HepG2 (cell line): ENCODE results near the gene B3GNT9. TPM values are rescaled to one million over a fixed set of nuclear protein-coding genes. Genes with fewer than 3 reads are reported as not detected.

Source experiments
- CHD2 ChIP-seq: IDR thresholded peaks from 2 replicates; pipeline ENCODE4 v1.6.1; 2011; ENCODE audit warnings: low read depth, low read length, improper control_type of control experiment
- ETV5 ChIP-seq: IDR thresholded peaks from 2 replicates; pipeline ENCODE4 v1.6.1; 2018; ENCODE audit warnings: missing biosample characterization, missing genetic modification reagents, inconsistent platforms, borderline replicate concordance
- HNRNPK ChIP-seq: fragments of 200-400 bp; formaldehyde crosslinking; IDR thresholded peaks from 2 replicates; pipeline ENCODE4 v1.6.1; 2018; ENCODE audit warnings: low read length, low read depth, moderate library complexity, mild to moderate bottlenecking; ENCODE audit not compliant: poor library complexity, severe bottlenecking
- KDM5B ChIP-seq: sonication (generic); formaldehyde crosslinking; IDR thresholded peaks from 2 replicates; pipeline ENCODE4 v1.4.0; 2020; ENCODE audit warnings: missing genetic modification reagents, mild to moderate bottlenecking, borderline replicate concordance
- LCORL ChIP-seq, 2 experiments: fragments of 450-650 bp in 1 of 2; sonication (generic) in 1 of 2; formaldehyde crosslinking in 1 of 2; IDR thresholded peaks; 2 replicates each; pipeline versions ENCODE4 v1.5.0 to v1.6.1; 2017 to 2020; ENCODE audit warnings: antibody characterized with exemption in 1 of 2, missing genetic modification reagents in 1 of 2
- PTBP1 ChIP-seq: fragments of 200-400 bp; formaldehyde crosslinking; IDR thresholded peaks from 2 replicates; pipeline ENCODE4 v1.6.1; 2018; ENCODE audit warnings: low read length, low read depth; ENCODE audit not compliant: poor library complexity, severe bottlenecking
- SRSF1 ChIP-seq: fragments of 200-400 bp; formaldehyde crosslinking; optimal IDR thresholded peaks from 2 replicates; pipeline ENCODE3; 2017; ENCODE audit warnings: mild to moderate bottlenecking, low read depth, low read length, moderate library complexity
- SRY ChIP-seq: sonication (generic); formaldehyde crosslinking; IDR thresholded peaks from 2 replicates; pipeline ENCODE4 v1.8.0; 2022; ENCODE audit warnings: mild to moderate bottlenecking, missing genetic modification reagents
- TCF7 ChIP-seq: sonication (generic); IDR thresholded peaks from 2 replicates; pipeline ENCODE4 v1.6.1; 2016; ENCODE audit warnings: antibody characterized with exemption, low read depth
- TGIF2 ChIP-seq: IDR thresholded peaks from 2 replicates; pipeline ENCODE4 v1.6.1; 2016; ENCODE audit warnings: control low read depth, missing compliant biosample characterization
- ZNF354B ChIP-seq: sonication (generic); formaldehyde crosslinking; IDR thresholded peaks from 2 replicates; pipeline ENCODE4 v1.8.0; 2022; ENCODE audit warnings: mild to moderate bottlenecking, missing genetic modification reagents
- ZNF549 ChIP-seq: sonication (generic); formaldehyde crosslinking; IDR thresholded peaks from 2 replicates; pipeline ENCODE4 v1.5.0; 2020; ENCODE audit warnings: missing genetic modification reagents
- ZNF552 ChIP-seq: sonication (generic); formaldehyde crosslinking; IDR thresholded peaks from 2 replicates; pipeline ENCODE4 v1.9.0; 2022; ENCODE audit warnings: missing genetic modification reagents, mild to moderate bottlenecking, borderline replicate concordance
- ZNF607 ChIP-seq: sonication (generic); formaldehyde crosslinking; IDR thresholded peaks from 2 replicates; pipeline ENCODE4 v1.5.1; 2020; ENCODE audit warnings: missing genetic modification reagents, mild to moderate bottlenecking, borderline replicate concordance
- ZNF720 ChIP-seq: sonication (generic); formaldehyde crosslinking; IDR thresholded peaks from 2 replicates; pipeline ENCODE4 v1.4.0; 2020; ENCODE audit warnings: missing genetic modification reagents
- polyA plus RNA-seq, 8 experiments: library from polyadenylated mRNA; depleted of rRNA in 3 of 8; stranded (reverse) in 7 of 8; unstranded in 1 of 8; fragments of >200 nt; fragmentation: Illumina TruSeq in 4 of 8; extraction: Trizol in 4 of 8; gene quantifications; 2 replicates each; pipeline versions ENCODE4 v1.2.1 to v1.2.3, GENCODE V29; 2011 to 2016; ENCODE audit warnings: low read depth in 4 of 8, missing spikeins in 1 of 8, mixed read lengths in 1 of 8; ENCODE audit not compliant: insufficient read depth in 1 of 8
- total RNA-seq, 5 experiments: library from RNA; depleted of rRNA; stranded (reverse); fragments of >200 nt; fragmentation: Illumina TruSeq; extraction: Trizol; gene quantifications; 2 replicates each; pipeline ENCODE4 v1.2.3, GENCODE V29; 2016; ENCODE audit warnings: low read depth in 1 of 5
- TF ChIP-seq, protein P1 (sequence below): sonication (generic); formaldehyde crosslinking; IDR thresholded peaks from 2 replicates; pipeline ENCODE4 v1.4.0; 2020; ENCODE audit warnings: missing genetic modification reagents, borderline replicate concordance
- TF ChIP-seq, protein P2 (sequence below): sonication (generic); formaldehyde crosslinking; IDR thresholded peaks from 2 replicates; pipeline ENCODE4 v1.5.0; 2020; ENCODE audit warnings: missing genetic modification reagents
- TF ChIP-seq, protein P3 (sequence below): sonication (generic); formaldehyde crosslinking; IDR thresholded peaks from 2 replicates; pipeline ENCODE4 v1.5.1; 2020; ENCODE audit warnings: missing genetic modification reagents, mild to moderate bottlenecking, borderline replicate concordance
- TF ChIP-seq, protein P4 (sequence below): sonication (generic); formaldehyde crosslinking; IDR thresholded peaks from 2 replicates; pipeline ENCODE4 v1.4.0; 2020; ENCODE audit warnings: mild to moderate bottlenecking, missing genetic modification reagents
- TF ChIP-seq, protein P5 (sequence below): sonication (generic); formaldehyde crosslinking; IDR thresholded peaks from 2 replicates; pipeline ENCODE4 v1.8.1; 2023; ENCODE audit warnings: missing genetic modification reagents, mild to moderate bottlenecking, borderline replicate concordance

B3GNT9 gene
- total and polyA plus RNA-seq, 2 of the 13 experiments (the other 11 are each of a cell fraction or from before 2014, with no cell fraction given): 1.5 to 3.1 TPM

DNA sequence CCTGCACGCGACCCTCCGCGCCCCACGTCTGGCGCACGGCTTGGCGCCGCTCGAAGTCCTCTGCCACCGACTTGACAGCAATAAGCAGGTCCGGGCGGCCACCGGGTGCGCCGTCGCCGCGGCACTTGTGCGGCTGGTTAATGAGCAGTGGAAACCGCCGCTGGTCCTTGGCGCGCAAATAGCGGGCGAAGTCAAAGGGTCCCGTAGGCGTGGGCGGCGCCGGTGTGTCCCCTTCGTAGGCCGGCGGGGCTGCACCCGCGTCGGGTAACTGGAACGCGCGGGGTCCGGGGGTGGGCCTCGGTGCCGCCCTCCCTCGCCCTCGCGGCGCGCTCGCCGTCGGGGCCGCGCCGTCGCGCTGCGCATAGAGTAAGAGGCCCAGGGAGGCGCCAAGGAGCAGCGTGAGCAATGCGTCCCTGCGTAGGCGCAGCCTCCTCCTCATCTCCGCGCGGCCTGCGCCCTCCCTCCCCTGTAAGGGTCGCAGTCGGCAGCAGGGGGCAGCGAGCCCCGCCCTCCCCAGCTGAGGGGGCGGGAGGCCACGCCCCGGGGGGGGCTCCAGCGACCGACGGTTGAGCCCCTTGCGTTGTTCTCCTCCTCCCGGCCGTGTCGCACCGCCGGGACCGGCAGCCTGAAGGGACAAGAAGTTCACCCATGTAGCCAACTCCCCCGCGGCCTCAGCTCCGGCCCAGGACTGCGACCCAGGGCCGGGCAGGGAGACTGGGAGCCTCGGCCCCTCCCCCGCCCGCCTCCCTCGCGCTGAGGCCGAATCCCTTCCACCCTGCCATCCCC is 558 bp downstream of the B3GNT9 start (continued):
- TF ChIP-seq, protein P1, sequence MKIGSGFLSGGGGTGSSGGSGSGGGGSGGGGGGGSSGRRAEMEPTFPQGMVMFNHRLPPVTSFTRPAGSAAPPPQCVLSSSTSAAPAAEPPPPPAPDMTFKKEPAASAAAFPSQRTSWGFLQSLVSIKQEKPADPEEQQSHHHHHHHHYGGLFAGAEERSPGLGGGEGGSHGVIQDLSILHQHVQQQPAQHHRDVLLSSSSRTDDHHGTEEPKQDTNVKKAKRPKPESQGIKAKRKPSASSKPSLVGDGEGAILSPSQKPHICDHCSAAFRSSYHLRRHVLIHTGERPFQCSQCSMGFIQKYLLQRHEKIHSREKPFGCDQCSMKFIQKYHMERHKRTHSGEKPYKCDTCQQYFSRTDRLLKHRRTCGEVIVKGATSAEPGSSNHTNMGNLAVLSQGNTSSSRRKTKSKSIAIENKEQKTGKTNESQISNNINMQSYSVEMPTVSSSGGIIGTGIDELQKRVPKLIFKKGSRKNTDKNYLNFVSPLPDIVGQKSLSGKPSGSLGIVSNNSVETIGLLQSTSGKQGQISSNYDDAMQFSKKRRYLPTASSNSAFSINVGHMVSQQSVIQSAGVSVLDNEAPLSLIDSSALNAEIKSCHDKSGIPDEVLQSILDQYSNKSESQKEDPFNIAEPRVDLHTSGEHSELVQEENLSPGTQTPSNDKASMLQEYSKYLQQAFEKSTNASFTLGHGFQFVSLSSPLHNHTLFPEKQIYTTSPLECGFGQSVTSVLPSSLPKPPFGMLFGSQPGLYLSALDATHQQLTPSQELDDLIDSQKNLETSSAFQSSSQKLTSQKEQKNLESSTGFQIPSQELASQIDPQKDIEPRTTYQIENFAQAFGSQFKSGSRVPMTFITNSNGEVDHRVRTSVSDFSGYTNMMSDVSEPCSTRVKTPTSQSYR: peak; percentile 51; the same call in 1 of the 2 replicates
- TF ChIP-seq CHD2 (no peak), ZNF720 (CRISPR knock-in tag) (no peak), PTBP1 (peak; percentile 33), SRY (CRISPR knock-in tag) (0 out of 2 replicates have a peak, but pooled peaks have one; percentile 10), ZNF552 (no peak), SRSF1 (peak; percentile 65), ETV5 (CRISPR knock-in tag) (peak; percentile 28; the same call in 1 of the 2 replicates), HNRNPK (peak; percentile 79), KDM5B (CRISPR knock-in tag) (peak; percentile 22; the same call in 1 of the 2 replicates), TCF7 (no peak), ZNF354B (CRISPR knock-in tag) (no peak), TGIF2 (no peak), ZNF549 (CRISPR knock-in tag) (no peak; the same call in 1 of the 2 replicates), ZNF607 (CRISPR knock-in tag) (no peak), LCORL (IDR thresholded peaks at IDR 0.05) (no peak), LCORL (CRISPR knock-in tag; IDR thresholded peaks at IDR 0.05) (no peak)
- TF ChIP-seq, protein P2, sequence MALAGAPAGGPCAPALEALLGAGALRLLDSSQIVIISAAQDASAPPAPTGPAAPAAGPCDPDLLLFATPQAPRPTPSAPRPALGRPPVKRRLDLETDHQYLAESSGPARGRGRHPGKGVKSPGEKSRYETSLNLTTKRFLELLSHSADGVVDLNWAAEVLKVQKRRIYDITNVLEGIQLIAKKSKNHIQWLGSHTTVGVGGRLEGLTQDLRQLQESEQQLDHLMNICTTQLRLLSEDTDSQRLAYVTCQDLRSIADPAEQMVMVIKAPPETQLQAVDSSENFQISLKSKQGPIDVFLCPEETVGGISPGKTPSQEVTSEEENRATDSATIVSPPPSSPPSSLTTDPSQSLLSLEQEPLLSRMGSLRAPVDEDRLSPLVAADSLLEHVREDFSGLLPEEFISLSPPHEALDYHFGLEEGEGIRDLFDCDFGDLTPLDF (CRISPR knock-in tag): no peak
- TF ChIP-seq, protein P3, sequence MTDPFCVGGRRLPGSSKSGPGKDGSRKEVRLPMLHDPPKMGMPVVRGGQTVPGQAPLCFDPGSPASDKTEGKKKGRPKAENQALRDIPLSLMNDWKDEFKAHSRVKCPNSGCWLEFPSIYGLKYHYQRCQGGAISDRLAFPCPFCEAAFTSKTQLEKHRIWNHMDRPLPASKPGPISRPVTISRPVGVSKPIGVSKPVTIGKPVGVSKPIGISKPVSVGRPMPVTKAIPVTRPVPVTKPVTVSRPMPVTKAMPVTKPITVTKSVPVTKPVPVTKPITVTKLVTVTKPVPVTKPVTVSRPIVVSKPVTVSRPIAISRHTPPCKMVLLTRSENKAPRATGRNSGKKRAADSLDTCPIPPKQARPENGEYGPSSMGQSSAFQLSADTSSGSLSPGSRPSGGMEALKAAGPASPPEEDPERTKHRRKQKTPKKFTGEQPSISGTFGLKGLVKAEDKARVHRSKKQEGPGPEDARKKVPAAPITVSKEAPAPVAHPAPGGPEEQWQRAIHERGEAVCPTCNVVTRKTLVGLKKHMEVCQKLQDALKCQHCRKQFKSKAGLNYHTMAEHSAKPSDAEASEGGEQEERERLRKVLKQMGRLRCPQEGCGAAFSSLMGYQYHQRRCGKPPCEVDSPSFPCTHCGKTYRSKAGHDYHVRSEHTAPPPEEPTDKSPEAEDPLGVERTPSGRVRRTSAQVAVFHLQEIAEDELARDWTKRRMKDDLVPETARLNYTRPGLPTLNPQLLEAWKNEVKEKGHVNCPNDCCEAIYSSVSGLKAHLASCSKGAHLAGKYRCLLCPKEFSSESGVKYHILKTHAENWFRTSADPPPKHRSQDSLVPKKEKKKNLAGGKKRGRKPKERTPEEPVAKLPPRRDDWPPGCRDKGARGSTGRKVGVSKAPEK (CRISPR knock-in tag): 0 out of 2 replicates have a peak, but pooled peaks have one; percentile 21
- TF ChIP-seq, protein P4, sequence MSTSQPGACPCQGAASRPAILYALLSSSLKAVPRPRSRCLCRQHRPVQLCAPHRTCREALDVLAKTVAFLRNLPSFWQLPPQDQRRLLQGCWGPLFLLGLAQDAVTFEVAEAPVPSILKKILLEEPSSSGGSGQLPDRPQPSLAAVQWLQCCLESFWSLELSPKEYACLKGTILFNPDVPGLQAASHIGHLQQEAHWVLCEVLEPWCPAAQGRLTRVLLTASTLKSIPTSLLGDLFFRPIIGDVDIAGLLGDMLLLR (CRISPR knock-in tag): 0 out of 2 replicates have a peak, but pooled peaks have one; percentile 10
- TF ChIP-seq, protein P5, sequence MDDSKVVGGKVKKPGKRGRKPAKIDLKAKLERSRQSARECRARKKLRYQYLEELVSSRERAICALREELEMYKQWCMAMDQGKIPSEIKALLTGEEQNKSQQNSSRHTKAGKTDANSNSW: 0 out of 2 replicates have a peak, but pooled peaks have one; percentile 44
